ENCODE results near the gene SLC47A1.

DNA sequence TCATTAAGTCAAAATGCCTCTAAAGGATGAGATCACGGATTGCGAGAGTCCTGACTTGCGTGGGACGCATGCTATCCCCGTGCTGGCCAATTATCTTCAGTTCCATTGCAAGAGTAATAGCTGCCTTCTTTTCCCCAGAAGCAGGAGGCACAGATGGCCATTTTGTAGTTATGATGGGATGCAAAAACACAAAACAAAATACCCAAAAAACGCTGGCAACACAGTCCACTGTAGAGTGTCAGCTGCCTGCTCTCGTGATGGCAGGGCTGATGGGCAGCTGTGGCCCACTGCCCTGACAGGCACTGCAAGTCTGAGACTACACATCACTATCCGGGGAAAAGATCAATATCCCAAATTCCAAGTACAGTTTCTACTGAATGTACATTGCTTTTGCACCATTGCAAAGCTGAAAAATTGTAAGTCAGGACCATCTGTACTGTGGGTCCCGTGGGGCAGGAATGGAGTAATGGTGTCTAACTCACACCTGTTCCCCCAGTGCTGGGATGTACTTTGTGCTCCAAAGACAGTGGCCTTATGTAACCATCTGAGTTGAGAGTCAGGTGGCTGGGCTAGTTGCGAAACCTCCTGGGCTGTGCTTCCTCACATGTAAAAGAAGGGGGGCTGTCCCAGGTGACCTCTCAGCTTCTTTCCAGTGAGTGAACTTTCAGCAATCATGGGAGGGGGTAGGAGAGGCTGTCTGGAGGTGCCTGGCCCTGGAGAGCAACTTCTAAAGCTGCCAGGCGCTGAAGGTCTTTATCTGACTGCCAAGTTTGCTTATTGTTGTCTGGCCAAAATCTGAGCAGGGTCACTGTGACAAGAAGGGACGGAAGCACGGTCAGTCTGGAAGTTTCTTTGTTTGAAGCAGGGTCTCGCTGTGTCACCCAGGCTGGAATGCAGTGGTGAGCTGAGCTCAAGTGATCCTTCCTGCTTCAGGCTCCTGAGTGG lies 4.7 kb downstream of the SLC47A1 start:
- TF ChIP-seq, protein P1, sequence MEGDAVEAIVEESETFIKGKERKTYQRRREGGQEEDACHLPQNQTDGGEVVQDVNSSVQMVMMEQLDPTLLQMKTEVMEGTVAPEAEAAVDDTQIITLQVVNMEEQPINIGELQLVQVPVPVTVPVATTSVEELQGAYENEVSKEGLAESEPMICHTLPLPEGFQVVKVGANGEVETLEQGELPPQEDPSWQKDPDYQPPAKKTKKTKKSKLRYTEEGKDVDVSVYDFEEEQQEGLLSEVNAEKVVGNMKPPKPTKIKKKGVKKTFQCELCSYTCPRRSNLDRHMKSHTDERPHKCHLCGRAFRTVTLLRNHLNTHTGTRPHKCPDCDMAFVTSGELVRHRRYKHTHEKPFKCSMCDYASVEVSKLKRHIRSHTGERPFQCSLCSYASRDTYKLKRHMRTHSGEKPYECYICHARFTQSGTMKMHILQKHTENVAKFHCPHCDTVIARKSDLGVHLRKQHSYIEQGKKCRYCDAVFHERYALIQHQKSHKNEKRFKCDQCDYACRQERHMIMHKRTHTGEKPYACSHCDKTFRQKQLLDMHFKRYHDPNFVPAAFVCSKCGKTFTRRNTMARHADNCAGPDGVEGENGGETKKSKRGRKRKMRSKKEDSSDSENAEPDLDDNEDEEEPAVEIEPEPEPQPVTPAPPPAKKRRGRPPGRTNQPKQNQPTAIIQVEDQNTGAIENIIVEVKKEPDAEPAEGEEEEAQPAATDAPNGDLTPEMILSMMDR (conservative IDR thresholded peaks at IDR 0.05 in 1 of 2, IDR thresholded peaks at IDR 0.05 in 1 of 2; ENCODE audit: extremely low read depth in 1 of 2, insufficient read depth in 1 of 2, low read depth in 1 of 2, low read length in 2 of 2) = no peak
- no peak for TF ChIP-seq EZH2 (IDR thresholded peaks at IDR 0.05; ENCODE audit: borderline replicate concordance, low read length)
